Lung (tissue), 12 donors: ENCODE data around the gene TEX30. TPM values are rescaled to one million over a fixed set of nuclear protein-coding genes. Genes with fewer than 3 reads are reported as not detected.

Experiments
- ATAC-seq: fragments of 200-7000 bp; cut with Tn5 transposase; one replicate; pipeline ENCODE4 v1.9.1; 2020; ENCODE audit warnings: moderate number of reproducible peaks; ENCODE audit not compliant: insufficient read depth, low FRiP score
- DNase-seq, 3 donors: peaks; one replicate each; pipeline ENCODE4 v3.0.0-alpha.2; 2013 to 2017
- H3K27ac ChIP-seq, 2 donors: one replicate each; pipeline ENCODE4 v1.5.1; 2013; ENCODE audit warnings: mild to moderate bottlenecking in 2 of 2, moderate library complexity in 2 of 2, control low read depth in 1 of 2, inconsistent platforms in 1 of 2, low read depth in 1 of 2, low read length in 1 of 2
- H3K27me3 ChIP-seq, 3 donors: one replicate each; pipeline ENCODE4 v1.5.1; 2013; ENCODE audit warnings: low read length in 2 of 3; ENCODE audit not compliant: control insufficient read depth in 3 of 3, insufficient read depth in 3 of 3
- H3K36me3 ChIP-seq, 4 donors: one replicate each; pipeline ENCODE4 v1.5.1; 2013; ENCODE audit warnings: low read length in 4 of 4, mild to moderate bottlenecking in 1 of 4, moderate library complexity in 1 of 4; ENCODE audit not compliant: control insufficient read depth in 4 of 4, insufficient read depth in 4 of 4
- H3K4me1 ChIP-seq, 5 donors: one replicate each; pipeline ENCODE4 v1.5.1; 2013; ENCODE audit warnings: low read length in 5 of 5, mild to moderate bottlenecking in 2 of 5, moderate library complexity in 1 of 5; ENCODE audit not compliant: control insufficient read depth in 5 of 5, insufficient read depth in 5 of 5
- H3K4me3 ChIP-seq: one replicate; pipeline ENCODE4 v1.5.1; 2013; ENCODE audit warnings: mild to moderate bottlenecking, control low read depth, moderate library complexity
- H3K9ac ChIP-seq, 2 donors: one replicate each; pipeline ENCODE4 v1.5.1; 2013; ENCODE audit warnings: low read length in 2 of 2, control low read depth in 1 of 2; ENCODE audit not compliant: insufficient read depth in 1 of 2
- H3K9me3 ChIP-seq, 4 donors: one replicate each; pipeline ENCODE4 v1.5.1; 2013; ENCODE audit warnings: low read length in 3 of 4, mild to moderate bottlenecking in 1 of 4, moderate library complexity in 1 of 4; ENCODE audit not compliant: control insufficient read depth in 4 of 4, insufficient read depth in 3 of 4
- CTCF ChIP-seq: IDR thresholded peaks from 2 replicates; pipeline ENCODE4 v1.5.1; 2012; ENCODE audit warnings: mild to moderate bottlenecking; ENCODE audit errors: control extremely low read depth, extremely low read depth
- WGBS, 2 donors: extraction: QIAGEN DNeasy Blood & Tissue Kit; methylation state at CpG; one replicate each; pipeline ENCODE4 v1.1.7; 2013; 5-methylcytosine and 5-hydroxymethylcytosine counted together
- polyA plus RNA-seq, 2 donors: library from polyadenylated mRNA; stranded (reverse); fragments of 200-250 nt; gene quantifications; one replicate each; pipeline ENCODE4 v1.2.1, GENCODE V29; 2013
- total RNA-seq, 2 donors: library from RNA; depleted of rRNA in 1 of 2; stranded (reverse); fragments of >200 nt in 1 of 2; gene quantifications; one replicate each; pipeline ENCODE4 v1.2.1, GENCODE V29; 2014 to 2021
- donor health status: control.
- donor health status: control.
- donor health status: Bipolar disorder and iron deficiency.
- donor health status: healthy.
- donor health status: DM: yes; HTN: yes; CAD: no.

The TEX30 gene
- total and polyA plus RNA-seq, 4 donors, result 5.1 to 12.4 (median 8.6) TPM

DNA sequence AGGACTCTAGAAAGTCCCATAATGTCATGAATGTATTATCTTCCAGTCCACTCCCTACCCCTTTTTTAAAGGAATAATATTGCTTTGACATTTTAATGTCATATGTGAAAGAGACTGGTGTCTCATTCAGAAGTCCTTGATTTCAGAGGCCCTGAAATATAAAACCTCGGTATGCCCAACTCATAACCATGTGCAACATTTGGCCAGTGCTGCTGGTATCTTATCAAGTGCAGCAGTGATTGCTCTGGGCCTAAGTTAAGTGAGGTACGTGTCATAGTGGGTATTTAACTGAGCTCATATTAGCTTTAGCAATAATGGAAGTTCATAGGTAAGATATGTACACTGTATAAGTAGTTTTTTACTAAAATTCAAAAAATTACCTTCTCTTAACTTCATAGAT is 14.7 kb downstream of the TEX30 start:
- ATAC-seq (no peak), DNase-seq (no peak)
- Histone ChIP-seq H3K27me3 (no peaks in the 10 kb centered on the region), H3K36me3 (no peaks in the 10 kb centered on the region), H3K9me3 (no peaks in the 10 kb centered on the region), H3K9ac (no peak overlapping the region), H3K4me1 (no peaks in the 10 kb centered on the region), H3K4me3 (no peak overlapping the region), H3K27ac (no peak overlapping the region)
- WGBS, 2 donors, result 87 to 90% methylated on average over 2 of the region's 2 CpGs
- no peak for TF ChIP-seq CTCF

- H3K9ac ChIP-seq, result no peak overlapping the region
- DNase-seq (no peak), ATAC-seq (no peak)
Observed at GRCh38 chr13:102757006-102757405, 16.6 kb downstream of the TEX30 start.

GRCh38 chr13:102751886-102752285 is 21.7 kb downstream of the TEX30 start:
- H3K9ac ChIP-seq, result no peak overlapping the region
- no peaks in the 10 kb centered on the region for H3K36me3 ChIP-seq
- ATAC-seq (no peak), DNase-seq (no peak)
- TF ChIP-seq CTCF, result no peak
- WGBS, 2 donors, result 91 to 92% methylated on average over 3 of the region's 3 CpGs
- no peak overlapping the region for H3K27ac ChIP-seq
- H3K27me3 ChIP-seq, result no peaks in the 10 kb centered on the region
- H3K4me3 ChIP-seq, result no peak overlapping the region
- H3K4me1 ChIP-seq, result no peaks in the 10 kb centered on the region
- peaks cover 0 to 1% (median under 1%) of the 10 kb centered on the region in 4 donors for H3K9me3 ChIP-seq

More at GRCh38 chr13:102757006-102757405, 16.6 kb downstream of the TEX30 start:
- H3K36me3 ChIP-seq, result no peaks in the 10 kb centered on the region
- no peak overlapping the region for H3K4me3 ChIP-seq
- H3K27ac ChIP-seq, result no peak overlapping the region
- H3K9me3 ChIP-seq, result peaks cover 0 to 1% (median 0%) of the 10 kb centered on the region in 4 donors
- 92 to 93% methylated on average over 1 of the region's 1 CpG for WGBS, 2 donors
- no peaks in the 10 kb centered on the region for H3K27me3 ChIP-seq
- H3K4me1 ChIP-seq, result no peaks in the 10 kb centered on the region
- no peak for TF ChIP-seq CTCF

- TF ChIP-seq CTCF, result no peak
- ATAC-seq, result no peak
- Histone ChIP-seq H3K4me1 (no peaks in the 10 kb centered on the region), H3K9ac (no peak overlapping the region), H3K36me3 (no peaks in the 10 kb centered on the region), H3K4me3 (no peak overlapping the region), H3K27ac (no peak overlapping the region), H3K9me3 (peaks cover 0 to 19% (median 3%) of the 10 kb centered on the region in 4 donors), H3K27me3 (no peaks in the 10 kb centered on the region)
- DNase-seq, result no peak
Observed at GRCh38 chr13:102742506-102742905, 31.1 kb downstream of the TEX30 start.
